ENCODE measurements around the gene RPS6KA5. TPM values are rescaled to one million over a fixed set of nuclear protein-coding genes. Genes with fewer than 3 reads are reported as not detected.

RPS6KA5 gene
- total RNA-seq, 1 experiment from 2014 or later: 2.6 TPM

DNA sequence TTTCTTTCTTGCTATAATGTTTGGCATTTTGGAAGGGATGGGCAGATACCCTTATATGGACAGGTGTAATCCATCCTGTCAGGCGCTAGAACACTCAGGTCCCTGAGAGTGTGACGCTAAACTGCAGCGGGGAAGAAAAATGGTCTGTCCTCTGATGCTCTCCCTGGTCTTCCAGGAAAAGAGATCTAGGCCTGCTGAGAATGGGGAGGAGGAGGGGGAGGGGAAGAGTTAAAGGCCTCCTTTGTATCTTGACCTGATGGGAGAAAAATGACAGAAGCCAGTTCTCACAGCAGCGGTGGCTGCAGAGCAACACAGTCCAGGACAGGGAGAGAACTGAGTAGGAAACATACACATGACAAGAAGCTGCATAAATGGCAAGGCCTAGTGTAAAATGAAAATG is 61.1 kb downstream of the RPS6KA5 start:
- no peak overlapping the region for H3K4me3 ChIP-seq (ENCODE audit: low read depth in 2 of 2, low read length in 2 of 2)
- H3K9me3 ChIP-seq (ENCODE audit: control insufficient read depth, insufficient read depth, low read depth, low read length): no peaks in the 10 kb centered on the region
- POLR2A ChIA-PET: no interaction called here
- DNase-seq (ENCODE audit: low read depth, low spot score) (no peak), ATAC-seq (no peak)
- peaks cover 6% of the 10 kb centered on the region; the same call in 1 of the 2 replicates for H3K4me1 ChIP-seq (ENCODE audit: control insufficient read depth, insufficient read depth, low read length)
- intact Hi-C loops (cut with micrococcal nuclease; ENCODE audit: unreplicated experiment) (no loop called here), in situ Hi-C loops (cut with HindIII; ENCODE audit: low pct_unique_long_range_greater_than_20kb, low sequenced_read_pairs) (no loop called here)
- no peaks in the 10 kb centered on the region for H3K36me3 ChIP-seq (ENCODE audit: control insufficient read depth, insufficient read depth, low read length)
- H3K27ac ChIP-seq (ENCODE audit: low read length): no peak overlapping the region
- TF ChIP-seq POLR2AphosphoS5 (IDR thresholded peaks at IDR 0.05; ENCODE audit: low read depth, low read length): no peak
- TF ChIP-seq, protein P1, sequence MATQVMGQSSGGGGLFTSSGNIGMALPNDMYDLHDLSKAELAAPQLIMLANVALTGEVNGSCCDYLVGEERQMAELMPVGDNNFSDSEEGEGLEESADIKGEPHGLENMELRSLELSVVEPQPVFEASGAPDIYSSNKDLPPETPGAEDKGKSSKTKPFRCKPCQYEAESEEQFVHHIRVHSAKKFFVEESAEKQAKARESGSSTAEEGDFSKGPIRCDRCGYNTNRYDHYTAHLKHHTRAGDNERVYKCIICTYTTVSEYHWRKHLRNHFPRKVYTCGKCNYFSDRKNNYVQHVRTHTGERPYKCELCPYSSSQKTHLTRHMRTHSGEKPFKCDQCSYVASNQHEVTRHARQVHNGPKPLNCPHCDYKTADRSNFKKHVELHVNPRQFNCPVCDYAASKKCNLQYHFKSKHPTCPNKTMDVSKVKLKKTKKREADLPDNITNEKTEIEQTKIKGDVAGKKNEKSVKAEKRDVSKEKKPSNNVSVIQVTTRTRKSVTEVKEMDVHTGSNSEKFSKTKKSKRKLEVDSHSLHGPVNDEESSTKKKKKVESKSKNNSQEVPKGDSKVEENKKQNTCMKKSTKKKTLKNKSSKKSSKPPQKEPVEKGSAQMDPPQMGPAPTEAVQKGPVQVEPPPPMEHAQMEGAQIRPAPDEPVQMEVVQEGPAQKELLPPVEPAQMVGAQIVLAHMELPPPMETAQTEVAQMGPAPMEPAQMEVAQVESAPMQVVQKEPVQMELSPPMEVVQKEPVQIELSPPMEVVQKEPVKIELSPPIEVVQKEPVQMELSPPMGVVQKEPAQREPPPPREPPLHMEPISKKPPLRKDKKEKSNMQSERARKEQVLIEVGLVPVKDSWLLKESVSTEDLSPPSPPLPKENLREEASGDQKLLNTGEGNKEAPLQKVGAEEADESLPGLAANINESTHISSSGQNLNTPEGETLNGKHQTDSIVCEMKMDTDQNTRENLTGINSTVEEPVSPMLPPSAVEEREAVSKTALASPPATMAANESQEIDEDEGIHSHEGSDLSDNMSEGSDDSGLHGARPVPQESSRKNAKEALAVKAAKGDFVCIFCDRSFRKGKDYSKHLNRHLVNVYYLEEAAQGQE (IDR thresholded peaks at IDR 0.05; ENCODE audit: insufficient read depth in 1 of 2, low read depth in 2 of 2, low read length in 1 of 2): no peak
- no peak for TF ChIP-seq TCF7L2 (IDR thresholded peaks at IDR 0.05; ENCODE audit: low read depth, low read length)
- no peak for TF ChIP-seq SIN3A (IDR thresholded peaks at IDR 0.05; ENCODE audit: borderline replicate concordance, insufficient read depth, low read depth, low read length)
- no peak for TF ChIP-seq CTCF (IDR thresholded peaks at IDR 0.05)
- no TSS peak for BruUV-seq (replicated peaks)
- CTCF ChIA-PET: no interaction called here
- H3K27me3 ChIP-seq (ENCODE audit: control insufficient read depth, insufficient read depth, low read length): no peaks in the 10 kb centered on the region

DNA sequence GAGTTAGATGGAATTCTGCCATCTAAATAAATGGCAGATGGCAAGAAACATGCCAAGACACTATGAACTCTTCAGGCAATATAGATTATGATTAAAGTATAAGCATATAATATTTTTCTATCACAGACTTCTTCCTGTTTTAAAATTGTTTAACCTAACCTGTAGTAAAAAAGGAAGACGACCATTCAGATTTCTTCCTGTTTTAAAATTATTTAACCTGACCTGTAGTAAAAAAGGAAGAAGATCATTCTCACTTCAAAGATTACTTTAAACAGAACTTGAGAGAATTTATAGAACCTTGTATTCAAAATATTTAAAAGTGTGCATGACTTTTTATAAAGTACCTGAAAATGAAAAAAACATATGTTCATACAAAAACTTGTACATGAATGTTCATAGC is 63.5 kb downstream of the RPS6KA5 start:
- peaks cover 6% of the 10 kb centered on the region; the same call in 1 of the 2 replicates for H3K4me1 ChIP-seq (ENCODE audit: control insufficient read depth, insufficient read depth, low read length)
- no peak overlapping the region for H3K27ac ChIP-seq (ENCODE audit: low read length)
- intact Hi-C loops (cut with micrococcal nuclease; ENCODE audit: unreplicated experiment): no loop called here
- H3K27me3 ChIP-seq (ENCODE audit: control insufficient read depth, insufficient read depth, low read length): no peaks in the 10 kb centered on the region
- TF ChIP-seq SIN3A (IDR thresholded peaks at IDR 0.05; ENCODE audit: borderline replicate concordance, insufficient read depth, low read depth, low read length) (no peak), CTCF (IDR thresholded peaks at IDR 0.05) (no peak), POLR2AphosphoS5 (IDR thresholded peaks at IDR 0.05; ENCODE audit: low read depth, low read length) (no peak), TCF7L2 (IDR thresholded peaks at IDR 0.05; ENCODE audit: low read depth, low read length) (no peak)
- TF ChIP-seq, protein P1 (IDR thresholded peaks at IDR 0.05; ENCODE audit: insufficient read depth in 1 of 2, low read depth in 2 of 2, low read length in 1 of 2): no peak
- no peaks in the 10 kb centered on the region for H3K9me3 ChIP-seq (ENCODE audit: control insufficient read depth, insufficient read depth, low read depth, low read length)
- no peak for DNase-seq (ENCODE audit: low read depth, low spot score)
- POLR2A ChIA-PET: no interaction called here
- no peak for ATAC-seq
- CTCF ChIA-PET: no interaction called here
- no TSS peak for BruUV-seq (replicated peaks)
- no peak overlapping the region for H3K4me3 ChIP-seq (ENCODE audit: low read depth in 2 of 2, low read length in 2 of 2)
- in situ Hi-C loops (cut with HindIII; ENCODE audit: low pct_unique_long_range_greater_than_20kb, low sequenced_read_pairs): no loop called here
- H3K36me3 ChIP-seq (ENCODE audit: control insufficient read depth, insufficient read depth, low read length): no peaks in the 10 kb centered on the region
